Middle frontal gyrus (tissue), 1 donor: Measurements from ENCODE around the gene ANLN.

Experiments used
- DNase-seq: peaks from one replicate; pipeline ENCODE4 v3.0.0-alpha.2; 2015; ENCODE audit warnings: low spot score; ENCODE audit errors: extremely low spot score

Gene ANLN

GRCh38 chr7:36497775-36498174 is 108.1 kb downstream of the ANLN start:
- DNase-seq: no peak
